ENCODE measurements around the gene DPF3.

DPF3 gene

DNA sequence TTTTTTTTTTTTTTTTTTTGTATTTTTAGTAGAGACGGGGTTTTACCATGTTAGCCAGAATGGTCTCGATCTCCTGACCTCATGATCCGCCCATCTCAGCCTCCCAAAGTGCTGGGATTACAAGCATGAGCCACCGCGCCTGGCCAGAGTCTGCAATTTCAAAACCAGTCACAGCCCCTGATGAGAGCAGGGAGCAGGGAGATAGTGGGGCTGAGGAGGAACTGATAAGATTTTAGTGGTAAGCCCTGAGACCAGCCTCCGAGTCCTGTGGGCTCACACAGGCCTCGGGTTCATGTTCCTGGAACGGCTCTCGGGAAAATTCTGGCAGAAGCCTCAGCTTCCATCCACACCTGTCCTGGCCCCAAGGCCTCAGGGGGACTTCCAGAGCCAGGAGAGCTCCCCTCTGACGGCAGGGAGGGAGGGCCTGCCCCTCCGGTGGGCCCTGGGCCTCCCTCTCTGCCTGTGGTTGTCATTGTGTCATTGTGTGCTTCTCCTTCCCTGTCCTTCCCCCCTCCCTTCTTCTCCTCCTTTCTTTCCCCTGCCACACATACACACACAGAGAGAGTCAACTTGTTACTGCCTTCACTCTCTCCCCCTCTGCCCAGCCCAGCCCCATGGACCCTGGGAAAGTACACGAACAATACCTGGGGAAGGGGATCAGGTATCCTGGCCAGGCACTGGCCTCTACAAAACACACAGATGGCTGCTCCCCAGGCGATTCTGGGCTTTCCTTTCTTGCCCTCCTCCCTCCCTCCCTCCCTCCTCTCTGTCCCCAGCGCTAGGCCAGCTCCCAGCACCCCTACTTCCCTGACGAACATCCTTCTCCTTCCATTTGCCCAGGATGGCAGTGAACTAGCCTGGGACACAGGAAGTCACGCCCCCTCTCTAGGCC lies 294.1 kb downstream of the DPF3 start:
- DNase-seq (ENCODE audit: low spot score): no peak

DNA sequence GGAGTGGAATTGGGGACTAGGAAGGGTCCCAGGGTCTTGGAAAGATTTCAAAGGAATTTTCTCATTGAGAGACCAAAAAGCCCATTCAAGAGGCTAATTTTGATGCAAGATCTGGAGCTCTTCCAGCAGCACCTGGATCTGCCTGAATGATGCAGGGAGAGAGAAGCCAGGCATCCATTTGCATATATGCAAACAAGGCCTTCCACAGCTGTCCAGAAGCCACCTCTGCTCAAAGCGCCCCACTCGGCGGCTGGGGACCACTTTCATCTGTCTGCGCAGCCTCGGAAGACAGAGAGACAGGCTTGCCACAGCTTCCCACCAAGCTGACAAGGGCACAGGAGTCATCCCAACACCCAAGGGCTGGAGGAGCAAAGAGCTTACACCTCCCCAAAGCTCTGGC lies 295.6 kb downstream of the DPF3 start:
- DNase-seq (ENCODE audit: low spot score): no peak

DNA sequence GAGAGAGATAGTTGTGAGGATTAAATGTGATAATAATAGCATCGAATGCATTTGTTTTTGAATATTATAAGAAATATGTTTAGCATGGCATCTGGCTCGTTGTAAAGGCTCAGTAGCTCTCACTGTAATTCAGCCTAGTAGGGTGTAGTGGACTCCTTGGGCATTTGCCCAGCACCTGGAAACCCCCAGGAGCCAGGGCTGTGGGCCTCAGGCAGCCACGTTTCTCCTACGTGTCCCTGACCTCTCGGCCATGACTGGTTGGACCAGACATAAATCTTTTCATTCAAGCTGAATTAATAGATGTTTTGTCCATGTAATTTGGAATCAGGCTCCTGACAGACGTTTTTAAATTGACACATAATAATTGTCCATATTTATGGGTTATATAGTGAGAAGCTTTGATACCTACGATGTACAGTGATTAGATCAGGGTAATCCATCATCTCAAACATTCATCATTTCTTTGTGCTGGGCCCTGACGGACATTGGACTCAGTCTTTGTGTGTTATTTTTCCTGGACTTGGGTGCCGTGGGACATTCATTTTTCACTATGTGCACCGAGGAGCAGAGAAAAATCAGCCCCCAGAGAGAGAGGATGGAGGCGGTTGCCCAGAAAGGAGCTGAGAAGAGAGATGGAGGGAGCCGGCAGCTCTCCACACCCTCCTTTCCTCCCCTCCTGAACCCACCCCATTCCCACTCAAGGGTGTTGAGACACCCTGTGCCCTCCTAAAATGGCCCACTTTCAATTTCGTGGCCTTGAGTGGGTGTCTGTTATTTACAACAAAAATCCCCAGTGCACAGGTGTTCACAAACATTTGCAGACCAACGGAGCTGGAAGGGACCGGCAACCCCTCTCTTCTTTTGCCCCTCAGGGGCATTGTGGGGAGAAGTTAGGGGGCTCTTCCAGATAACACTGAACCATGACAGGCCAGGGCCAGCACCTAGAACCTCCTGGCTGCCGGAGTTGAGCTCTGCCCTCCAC lies 296.4 kb downstream of the DPF3 start:
- DNase-seq (ENCODE audit: low spot score): no peak

DNA sequence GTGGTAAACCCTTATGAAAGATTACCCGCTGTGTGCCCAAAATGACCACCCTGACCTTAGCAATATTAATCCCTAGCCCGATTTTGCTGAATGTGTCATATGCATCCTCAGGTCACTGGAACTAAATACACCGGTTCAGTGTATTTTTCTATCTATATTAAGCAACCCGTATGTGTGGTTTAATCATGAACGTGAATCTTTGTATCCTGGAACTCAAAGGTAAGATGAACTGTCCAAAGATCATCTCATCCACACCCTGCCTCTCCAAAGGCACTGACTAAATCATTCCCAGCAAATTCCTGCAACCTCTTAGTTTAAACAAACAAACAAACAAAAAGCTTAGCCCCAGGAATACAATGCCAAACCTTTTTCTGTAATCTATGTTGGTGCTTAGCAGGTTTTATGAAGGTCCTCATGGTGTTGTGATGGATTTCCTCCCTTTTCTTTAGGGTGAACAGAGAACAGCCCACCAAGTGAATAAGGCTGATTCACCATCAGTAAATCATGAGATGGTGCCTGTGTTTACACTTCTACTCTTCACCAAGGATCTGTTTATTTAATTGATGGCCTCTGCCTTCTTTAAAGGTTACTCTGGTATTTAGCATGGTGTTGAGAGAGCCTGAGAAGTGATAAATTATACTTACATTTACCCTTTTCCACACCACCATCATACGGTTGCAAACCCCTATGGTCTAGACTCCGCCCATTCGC lies 298.6 kb downstream of the DPF3 start:
- DNase-seq (ENCODE audit: low spot score): no peak

- DNase-seq (ENCODE audit: low spot score): no peak
These were observed 299.6 kb downstream of the DPF3 start for GRCh38 chr14:72594099-72594901.

DNA sequence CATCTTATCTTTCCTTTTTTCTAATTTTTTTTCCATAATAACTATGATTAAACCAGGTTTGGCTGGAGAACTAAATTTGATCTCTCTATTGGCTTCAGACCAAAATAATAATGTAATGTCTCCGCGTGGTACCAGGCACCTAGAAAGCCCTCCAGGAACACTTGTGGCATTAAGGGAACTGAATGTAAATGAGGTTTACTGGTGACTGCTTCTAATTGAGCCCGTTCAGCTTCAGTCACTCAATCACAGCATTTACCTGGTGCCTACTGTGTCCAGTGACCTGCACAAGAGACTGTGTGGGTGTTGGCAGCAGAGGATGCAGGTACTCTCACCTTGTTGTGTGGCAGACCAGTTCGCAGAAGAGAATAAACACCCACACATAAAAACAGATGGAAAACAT lies 302.5 kb downstream of the DPF3 start:
- DNase-seq (ENCODE audit: low spot score): no peak

DNA sequence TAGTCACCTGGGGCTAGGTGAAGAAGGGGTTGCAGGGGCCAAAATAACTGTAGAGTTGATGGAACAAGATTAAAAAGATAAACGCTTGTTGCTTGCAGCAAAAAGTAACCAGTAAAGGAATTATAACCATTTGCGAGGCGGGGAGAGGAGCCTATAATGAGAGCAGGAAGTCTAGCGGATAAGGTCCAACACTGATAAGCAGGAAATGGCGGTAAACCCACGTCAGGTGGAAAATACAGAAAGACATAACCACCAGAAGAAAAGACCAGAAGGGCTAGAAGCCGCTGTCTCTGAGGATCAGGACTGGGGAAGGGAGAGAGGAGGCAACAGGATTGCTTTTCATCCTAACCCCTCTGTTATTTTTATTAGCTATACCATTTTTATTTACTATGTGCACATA lies 303.3 kb downstream of the DPF3 start:
- DNase-seq (ENCODE audit: low spot score): no peak

- DNase-seq (ENCODE audit: low spot score): no peak
These were observed 304.2 kb downstream of the DPF3 start for GRCh38 chr14:72589652-72590051.

GRCh38 chr14:72588521-72588920 lies 305.4 kb downstream of the DPF3 start:
- DNase-seq (ENCODE audit: low spot score): no peak

DNA sequence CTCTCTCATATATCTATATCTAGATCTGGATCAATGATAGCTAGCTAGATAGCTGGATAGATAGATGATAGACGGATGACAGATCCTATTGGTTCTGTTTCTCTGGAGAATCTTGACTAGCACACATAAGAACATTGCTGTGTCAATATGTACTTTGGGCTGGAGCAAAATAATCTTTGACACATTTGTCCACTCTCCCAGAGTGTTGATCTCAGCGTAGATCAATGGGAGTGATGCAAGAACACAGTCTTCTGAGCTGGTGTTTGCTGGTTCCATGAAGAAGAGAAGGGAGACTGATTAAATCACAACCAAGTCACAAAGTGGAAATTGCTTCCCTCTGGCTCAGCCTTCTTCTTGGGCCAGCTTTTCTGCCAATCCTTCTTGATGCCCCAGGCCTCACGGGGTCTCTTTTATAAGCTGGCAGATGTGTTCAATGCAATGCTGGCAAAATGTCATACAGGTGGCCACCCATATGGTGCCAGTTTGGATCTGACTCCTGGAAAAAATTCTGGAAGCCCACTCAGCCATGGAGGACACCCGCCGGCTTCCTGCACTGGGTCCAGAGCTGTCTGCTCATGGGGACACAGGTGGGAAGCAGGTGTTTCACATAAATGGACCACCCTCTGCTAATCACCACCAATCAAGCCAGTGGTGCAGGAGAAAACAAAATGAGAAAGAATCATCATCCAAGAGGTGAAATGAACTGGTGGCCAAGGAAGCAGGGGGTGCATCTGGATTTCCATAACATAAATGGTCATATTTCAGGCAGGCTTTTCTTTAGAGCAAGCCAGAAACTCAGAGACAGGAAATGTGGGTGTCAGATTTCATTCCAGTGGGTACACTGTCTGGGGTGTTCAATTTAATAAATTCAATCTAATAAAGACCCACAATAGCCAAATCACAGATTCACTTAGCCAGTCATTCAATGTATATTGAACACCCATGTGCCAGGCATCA lies 310.3 kb downstream of the DPF3 start:
- no peak for DNase-seq (ENCODE audit: low spot score)

- no peak for DNase-seq (ENCODE audit: low spot score)
These were observed 311.3 kb downstream of the DPF3 start for GRCh38 chr14:72582582-72582981.

DNA sequence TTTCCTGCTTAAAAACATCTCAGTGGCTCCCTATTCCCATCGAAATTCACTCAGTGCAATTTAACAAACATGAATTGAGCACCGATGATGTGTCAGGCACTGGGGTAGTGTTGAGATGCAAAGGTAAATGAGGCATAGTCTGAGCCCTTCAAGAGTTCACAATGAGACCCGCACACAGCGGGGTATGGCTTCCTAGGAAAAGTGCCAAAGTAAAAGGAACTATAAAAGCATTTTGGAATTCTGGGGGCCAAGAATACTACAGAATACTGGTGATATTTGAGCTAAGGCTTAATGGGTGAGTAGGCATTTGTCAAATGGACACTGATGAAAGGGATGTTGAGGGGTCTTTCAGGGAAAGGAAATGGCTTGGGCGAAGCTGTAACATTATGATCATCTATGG lies 315.4 kb downstream of the DPF3 start:
- DNase-seq (ENCODE audit: low spot score): no peak

DNA sequence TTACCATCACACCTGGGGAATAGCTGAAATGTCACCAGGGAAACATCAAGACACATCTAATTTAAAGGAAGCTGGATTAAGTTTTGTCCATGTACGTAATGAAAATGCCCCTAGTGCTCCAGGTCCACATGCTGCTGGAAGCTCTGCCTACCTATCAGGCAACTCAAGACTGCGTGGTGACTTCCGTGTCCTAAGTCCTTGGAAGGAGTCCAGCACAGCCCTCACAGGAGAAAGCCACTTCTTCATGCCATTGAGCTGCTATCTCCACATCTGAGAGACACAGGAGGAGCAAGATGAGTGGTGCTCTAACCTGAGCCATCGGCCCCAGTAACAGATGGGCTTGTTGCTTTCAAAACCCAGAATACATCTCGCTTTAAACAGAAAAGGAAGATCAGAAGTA lies 316.4 kb downstream of the DPF3 start:
- DNase-seq (ENCODE audit: low spot score): no peak

DNA sequence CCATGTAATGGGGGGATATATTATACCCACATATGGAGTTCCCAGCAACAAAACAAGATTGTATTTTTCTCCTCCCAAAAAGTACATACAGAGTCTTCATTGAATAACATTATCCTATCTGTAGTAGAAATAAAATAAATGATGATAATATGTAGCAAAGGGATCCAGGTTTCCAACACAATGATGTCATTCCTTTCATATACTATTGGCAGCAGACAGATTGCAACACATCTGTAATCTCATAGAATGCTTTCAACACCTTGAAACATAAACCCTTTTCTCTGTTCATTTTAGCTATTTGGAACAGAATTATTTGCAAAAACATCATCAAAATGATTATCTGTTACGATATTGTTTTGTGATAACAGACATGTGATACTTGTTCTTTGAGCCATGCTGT lies 317.6 kb downstream of the DPF3 start:
- DNase-seq (ENCODE audit: low spot score): no peak

- DNase-seq (ENCODE audit: low spot score): no peak
These were observed 319.2 kb downstream of the DPF3 start for GRCh38 chr14:72574715-72575114.

DNA sequence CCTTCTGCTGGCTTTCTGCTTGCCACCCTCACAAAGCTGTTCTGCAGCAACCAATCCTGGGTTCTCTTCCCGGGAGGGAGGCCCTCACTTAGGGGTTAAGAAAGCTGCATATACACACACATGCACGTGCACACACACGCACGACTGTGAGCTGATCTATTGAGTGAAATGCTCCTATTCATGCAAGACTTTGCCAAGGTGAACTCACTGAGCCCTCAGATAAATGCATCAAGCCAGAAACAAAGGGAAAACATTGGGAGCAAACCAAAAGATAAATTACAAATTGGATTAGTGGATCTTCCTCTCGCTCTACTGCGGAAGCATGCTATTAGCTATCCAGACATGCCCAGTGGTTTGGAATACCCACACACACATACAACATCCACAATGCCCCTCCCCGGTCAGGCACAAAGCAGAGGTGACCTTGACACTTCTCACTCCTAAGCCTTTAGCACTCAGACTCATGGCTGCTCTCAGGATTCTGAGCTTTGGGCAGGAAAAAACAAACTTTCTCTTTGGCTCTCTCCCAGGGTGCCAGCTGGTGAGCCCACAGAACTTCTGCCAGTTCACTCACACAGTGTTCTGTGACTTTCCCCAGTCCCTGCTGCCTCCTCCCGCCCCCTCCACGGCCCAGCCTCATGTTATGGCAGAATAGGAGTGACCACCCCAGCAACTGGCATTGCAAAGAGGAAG lies 320.0 kb downstream of the DPF3 start:
- DNase-seq (ENCODE audit: low spot score): no peak
